HFFc6 (cell line): ENCODE results near the gene MADD. TPM values are rescaled to one million over a fixed set of nuclear protein-coding genes. Genes with fewer than 3 reads are reported as not detected.

Experiments
- DNase-seq: peaks from one replicate; pipeline ENCODE4 v3.0.0-alpha.2; 2018
- H3K27ac Mint-ChIP-seq: 2 replicates; pipeline ENCODE4 v1.8.0; 2020; ENCODE audit warnings: mild to moderate bottlenecking, mixed read lengths
- H3K27me3 Mint-ChIP-seq: 2 replicates; pipeline ENCODE4 v1.8.0; 2021; ENCODE audit warnings: mild to moderate bottlenecking, moderate library complexity, mixed read lengths; ENCODE audit not compliant: insufficient read depth
- H3K36me3 Mint-ChIP-seq: 2 replicates; pipeline ENCODE4 v1.8.0; 2021; ENCODE audit warnings: low read depth, mixed read lengths
- H3K4me1 Mint-ChIP-seq: 2 replicates; pipeline ENCODE4 v1.8.0; 2020; ENCODE audit warnings: low read depth, mixed read lengths
- H3K4me3 Mint-ChIP-seq: 2 replicates; pipeline ENCODE4 v1.8.0; 2020; ENCODE audit warnings: mild to moderate bottlenecking, moderate library complexity, mixed read lengths
- H3K9me3 Mint-ChIP-seq: 2 replicates; pipeline ENCODE4 v1.8.0; 2020; ENCODE audit warnings: mild to moderate bottlenecking, mixed read lengths
- CTCF ChIP-seq: fragments of 200-600 bp; sonication (generic); IDR thresholded peaks from 2 replicates; pipeline ENCODE4 v1.5.0; 2021; ENCODE audit warnings: antibody characterized with exemption, mild to moderate bottlenecking
- total RNA-seq, 6 experiments: library from RNA; stranded (reverse); fragmentation: NEBNext Ultra II Directional; extraction: Animal tissue kit (Norgen Biotek cat#: 25700); gene quantifications; 2 replicates in 1 of 6; 3 replicates in 5 of 6; pipeline ENCODE4 v1.2.3, GENCODE V29; 2021

Gene MADD
- total RNA-seq, 6 experiments from 2014 or later, result 22.4 to 30.5 (median 25.2) TPM

DNA sequence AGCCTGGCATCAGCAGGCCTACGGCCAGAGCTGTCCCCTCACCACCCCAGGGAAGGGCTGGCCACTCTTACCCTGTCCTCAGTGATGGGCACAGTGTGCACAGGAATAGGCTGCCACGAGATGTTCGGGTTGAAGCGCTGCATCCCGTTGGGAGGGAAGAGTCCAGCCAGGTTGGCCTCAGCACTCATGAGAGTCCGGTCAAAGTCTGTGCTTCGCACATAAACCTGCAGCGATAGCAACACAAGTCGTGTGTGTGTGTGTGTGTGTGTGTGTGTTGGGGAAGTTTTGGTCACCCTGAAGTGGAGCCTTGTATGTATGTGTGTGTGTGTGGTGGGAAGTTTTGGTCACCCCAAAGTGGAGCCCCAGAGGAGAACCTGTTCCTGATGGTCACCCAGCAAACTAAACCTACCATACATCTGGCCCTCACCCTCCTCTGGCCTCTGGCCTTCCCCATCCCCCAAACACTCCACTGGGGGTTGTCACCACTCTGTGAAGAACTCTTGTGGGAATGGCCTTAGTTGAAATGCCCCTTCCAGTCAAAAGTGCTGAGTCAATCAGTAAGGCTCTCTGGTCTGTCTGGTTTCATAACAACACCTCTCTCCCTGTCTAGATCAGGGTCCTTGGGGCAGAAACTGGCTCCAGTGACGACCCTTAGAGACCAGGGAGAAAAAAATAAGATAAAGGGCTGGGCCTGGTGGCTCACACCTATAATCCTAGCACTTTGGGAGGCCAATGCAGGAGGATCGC lies 24.1 kb upstream of the MADD start:
- H3K4me3 Mint-ChIP-seq, result no peak overlapping the region
- no peak overlapping the region for H3K27ac Mint-ChIP-seq
- no peaks in the 10 kb centered on the region for H3K9me3 Mint-ChIP-seq
- peaks cover 37% of the 10 kb centered on the region for H3K4me1 Mint-ChIP-seq
- no peak for TF ChIP-seq CTCF
- no peak for DNase-seq
- H3K27me3 Mint-ChIP-seq, result peaks cover 3% of the 10 kb centered on the region
- peaks cover 14% of the 10 kb centered on the region for H3K36me3 Mint-ChIP-seq

DNA sequence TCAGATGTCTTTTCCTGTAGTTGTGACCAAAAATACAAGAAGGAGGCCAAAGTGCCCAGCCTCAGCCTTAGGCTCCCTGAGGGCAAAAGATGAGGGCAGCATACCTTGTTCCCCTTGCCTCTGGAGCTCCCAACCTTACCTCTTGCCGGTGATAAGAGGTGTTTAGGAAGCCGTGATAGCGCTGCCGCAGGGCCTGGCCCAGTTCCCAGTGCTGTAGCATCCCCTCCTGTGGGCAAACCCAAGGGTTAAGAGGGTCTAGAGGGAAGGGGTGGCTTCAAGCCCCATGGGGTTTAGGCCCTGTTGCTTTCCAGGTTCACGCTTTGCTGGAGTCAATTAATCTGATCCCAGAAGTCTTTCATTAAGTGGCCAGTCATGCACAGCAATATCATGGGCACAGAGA lies 22.4 kb upstream of the MADD start:
- no peaks in the 10 kb centered on the region for H3K36me3 Mint-ChIP-seq
- peak overlapping the region; percentile 96 for H3K4me3 Mint-ChIP-seq
- TF ChIP-seq CTCF, result no peak
- no peaks in the 10 kb centered on the region for H3K9me3 Mint-ChIP-seq
- no peak for DNase-seq
- H3K27me3 Mint-ChIP-seq, result no peaks in the 10 kb centered on the region; the same call in 1 of the 2 replicates
- peaks cover 23% of the 10 kb centered on the region for H3K4me1 Mint-ChIP-seq
- H3K27ac Mint-ChIP-seq, result no peak overlapping the region

- H3K4me3 Mint-ChIP-seq, result peak overlapping the region; percentile 96
- peaks cover 15% of the 10 kb centered on the region; the same call in 1 of the 2 replicates for H3K4me1 Mint-ChIP-seq
- no peaks in the 10 kb centered on the region; the same call in 1 of the 2 replicates for H3K27me3 Mint-ChIP-seq
- peak; percentile 32 for DNase-seq
- no peak for TF ChIP-seq CTCF
- H3K36me3 Mint-ChIP-seq, result no peaks in the 10 kb centered on the region
- no peaks in the 10 kb centered on the region for H3K9me3 Mint-ChIP-seq
- peak overlapping the region; percentile 94 for H3K27ac Mint-ChIP-seq
Observed at GRCh38 chr11:47248304-47248663, 21.6 kb upstream of the MADD start.

GRCh38 chr11:47248664-47249377 lies 21.1 kb upstream of the MADD start, which contains the start of gene ACP2:
ACP2 (minus strand) TSS chr11:47248814; CDS start chr11:47248789, 25 bp downstream.
- Mint-ChIP-seq H3K4me3 (peak within 1 kb of the TSS; percentile 96), H3K9me3 (no peaks in the 10 kb centered on the region), H3K27me3 (no peaks in the 10 kb centered on the region), H3K36me3 (no peaks in the 10 kb centered on the region), H3K27ac (peak within 1 kb of the TSS; percentile 94), H3K4me1 (peaks cover 14% of the 10 kb centered on the region)
- peak; percentile 83 for DNase-seq
- peak; percentile 23; the same call in 1 of the 2 replicates for TF ChIP-seq CTCF

DNA sequence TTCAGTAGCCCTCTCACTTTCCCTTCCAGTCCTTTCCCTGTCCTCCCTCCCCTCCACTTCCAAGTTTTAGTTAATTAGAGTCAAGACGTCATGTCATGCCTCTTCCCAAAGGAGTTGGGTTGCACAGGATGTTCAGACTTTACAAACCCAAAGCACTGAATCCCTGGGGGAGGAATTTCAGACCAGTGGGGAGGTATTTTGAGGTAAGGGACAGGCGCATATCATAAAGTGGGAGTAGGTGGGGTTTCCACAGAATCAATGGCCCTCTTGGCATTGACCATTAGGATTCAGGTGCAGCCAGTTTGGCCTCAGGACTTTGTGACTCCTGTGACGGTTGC lies 20.6 kb upstream of the MADD start:
- Mint-ChIP-seq H3K4me3 (peak overlapping the region; percentile 96), H3K27ac (peak overlapping the region; percentile 94), H3K36me3 (no peaks in the 10 kb centered on the region), H3K27me3 (no peaks in the 10 kb centered on the region), H3K4me1 (peaks cover 19% of the 10 kb centered on the region), H3K9me3 (no peaks in the 10 kb centered on the region)
- no peak for DNase-seq
- no peak for TF ChIP-seq CTCF
